Uterus (tissue), 2 donors: ENCODE results near the gene XRN2.

Experiments used
- POLR2A ChIP-seq, 2 donors: fragments of 450-650 bp; IDR thresholded peaks; one replicate each; pipeline ENCODE4 v1.6.1; 2016; ENCODE audit warnings: antibody characterized with exemption in 2 of 2, mild to moderate bottlenecking in 1 of 2, moderate library complexity in 1 of 2
- TF ChIP-seq, protein P1 (sequence below), 4 experiments: fragments of 200-600 bp in 2 of 4; fragments of 450-650 bp in 2 of 4; sonication (generic) in 2 of 4; IDR thresholded peaks; one replicate each; pipeline ENCODE4 v1.5.1; 2016 to 2019; ENCODE audit warnings: antibody characterized with exemption in 4 of 4, mild to moderate bottlenecking in 2 of 4, moderate library complexity in 1 of 4

DNA sequence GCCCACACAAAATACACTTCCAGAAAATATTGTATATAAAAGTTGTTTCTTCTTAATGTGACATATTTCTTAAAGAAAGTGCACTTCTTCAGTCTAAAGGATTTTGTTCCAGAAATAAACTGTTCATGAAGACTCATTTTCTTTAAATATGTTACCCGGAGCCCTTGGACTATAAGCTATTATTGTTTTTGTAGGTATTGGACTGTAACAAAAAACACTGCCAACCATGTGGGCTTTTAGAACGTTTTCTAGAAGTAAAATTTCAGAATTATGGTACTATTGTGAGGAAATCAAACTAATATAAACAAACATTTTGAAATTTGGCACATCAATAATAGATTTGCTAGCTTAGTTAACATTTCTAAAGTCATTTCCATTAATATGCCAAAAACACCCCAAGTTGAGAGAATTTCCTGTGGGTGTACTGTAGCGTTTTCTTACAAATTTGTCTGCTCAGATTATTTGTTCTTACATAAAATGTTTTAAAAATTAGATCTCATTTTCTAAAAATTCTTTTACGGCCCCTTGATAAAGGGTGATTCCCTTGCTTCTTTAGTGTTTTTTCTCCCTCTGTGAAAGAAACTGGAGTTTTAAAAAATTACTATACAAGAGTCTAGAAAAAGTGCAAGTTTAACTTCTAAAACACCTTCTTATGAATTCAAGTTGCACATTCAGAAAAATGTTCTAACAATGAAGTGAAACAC lies 90.8 kb downstream of the XRN2 start:
- no peak for TF ChIP-seq POLR2A (IDR thresholded peaks at IDR 0.05)
- TF ChIP-seq, protein P1, sequence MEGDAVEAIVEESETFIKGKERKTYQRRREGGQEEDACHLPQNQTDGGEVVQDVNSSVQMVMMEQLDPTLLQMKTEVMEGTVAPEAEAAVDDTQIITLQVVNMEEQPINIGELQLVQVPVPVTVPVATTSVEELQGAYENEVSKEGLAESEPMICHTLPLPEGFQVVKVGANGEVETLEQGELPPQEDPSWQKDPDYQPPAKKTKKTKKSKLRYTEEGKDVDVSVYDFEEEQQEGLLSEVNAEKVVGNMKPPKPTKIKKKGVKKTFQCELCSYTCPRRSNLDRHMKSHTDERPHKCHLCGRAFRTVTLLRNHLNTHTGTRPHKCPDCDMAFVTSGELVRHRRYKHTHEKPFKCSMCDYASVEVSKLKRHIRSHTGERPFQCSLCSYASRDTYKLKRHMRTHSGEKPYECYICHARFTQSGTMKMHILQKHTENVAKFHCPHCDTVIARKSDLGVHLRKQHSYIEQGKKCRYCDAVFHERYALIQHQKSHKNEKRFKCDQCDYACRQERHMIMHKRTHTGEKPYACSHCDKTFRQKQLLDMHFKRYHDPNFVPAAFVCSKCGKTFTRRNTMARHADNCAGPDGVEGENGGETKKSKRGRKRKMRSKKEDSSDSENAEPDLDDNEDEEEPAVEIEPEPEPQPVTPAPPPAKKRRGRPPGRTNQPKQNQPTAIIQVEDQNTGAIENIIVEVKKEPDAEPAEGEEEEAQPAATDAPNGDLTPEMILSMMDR (IDR thresholded peaks at IDR 0.05): no peak
